Astrocyte of the hippocampus (primary cell): ENCODE data around the gene UNC13A.
A peak's percentile ranks its signal among the peaks of the same experiment; 100 is the strongest.
"Not testable (repeated sequence)": the region's sequence is repeated elsewhere in the genome, so short reads cannot be mapped to it uniquely, and the experiment has no call there.

Experiments used
- DNase-seq: peaks from one replicate; pipeline ENCODE4 v3.0.0; 2011; ENCODE audit warnings: low read depth, low spot score

UNC13A gene

GRCh38 chr19:17604372-17605025, 83.7 kb downstream of the UNC13A start:
- no peak for DNase-seq

GRCh38 chr19:17602872-17603510, 85.2 kb downstream of the UNC13A start:
- no peak for DNase-seq

GRCh38 chr19:17602217-17602616, 85.9 kb downstream of the UNC13A start:
- DNase-seq, result no peak

GRCh38 chr19:17601683-17602082, 86.5 kb downstream of the UNC13A start:
- no peak for DNase-seq

GRCh38 chr19:17599780-17600179, 88.4 kb downstream of the UNC13A start:
- DNase-seq, result no peak

- DNase-seq, result no peak
Observed at GRCh38 chr19:17598953-17599352, 89.2 kb downstream of the UNC13A start.

- DNase-seq, result not testable (repeated sequence)
Observed at GRCh38 chr19:17598063-17598462, 90.1 kb downstream of the UNC13A start.

GRCh38 chr19:17594296-17594695, 93.9 kb downstream of the UNC13A start:
- not testable (repeated sequence) for DNase-seq

- DNase-seq, result no peak
Observed at GRCh38 chr19:17590866-17591265, 97.3 kb downstream of the UNC13A start.

- not testable (repeated sequence) for DNase-seq
Observed at GRCh38 chr19:17585395-17585794, 102.8 kb downstream of the UNC13A start.

- no peak for DNase-seq
Observed at GRCh38 chr19:17584132-17584531, 104.0 kb downstream of the UNC13A start.

GRCh38 chr19:17582613-17583012, 105.5 kb downstream of the UNC13A start:
- no peak for DNase-seq

GRCh38 chr19:17581211-17581874, 106.8 kb downstream of the UNC13A start:
- no peak for DNase-seq

GRCh38 chr19:17580470-17581144, 107.5 kb downstream of the UNC13A start:
- no peak for DNase-seq

GRCh38 chr19:17579661-17580244, 108.4 kb downstream of the UNC13A start:
- peak; percentile 52 for DNase-seq

- no peak for DNase-seq
Observed at GRCh38 chr19:17577457-17578097, 110.6 kb downstream of the UNC13A start.

GRCh38 chr19:17576758-17577456, 111.2 kb downstream of the UNC13A start:
- DNase-seq, result no peak

GRCh38 chr19:17575871-17576757, 112.0 kb downstream of the UNC13A start:
- DNase-seq, result no peak

GRCh38 chr19:17572638-17573037, 115.5 kb downstream of the UNC13A start:
- no peak for DNase-seq

- no peak for DNase-seq
Observed at GRCh38 chr19:17570791-17571190, 117.4 kb downstream of the UNC13A start.
